Suprapubic skin (tissue), 4 donors: ENCODE measurements around the gene EFTUD2.

ENCODE experiments used
- EP300 ChIP-seq: sonication (generic); formaldehyde crosslinking; IDR thresholded peaks from one replicate; pipeline ENCODE4 v1.6.1; 2017; ENCODE audit warnings: antibody characterized with exemption
- POLR2A ChIP-seq, 2 donors: fragments of 450-650 bp; IDR thresholded peaks; one replicate each; pipeline ENCODE4 v1.6.1; 2017; ENCODE audit warnings: antibody characterized with exemption in 2 of 2, mild to moderate bottlenecking in 2 of 2, moderate library complexity in 2 of 2
- POLR2AphosphoS5 ChIP-seq, 3 donors: sonication (generic); formaldehyde crosslinking; IDR thresholded peaks; one replicate each; pipeline ENCODE4 v1.6.1; 2017; ENCODE audit warnings: antibody characterized with exemption in 3 of 3
- TF ChIP-seq, protein P1 (sequence below), 2 donors: fragments of 200-600 bp in 1 of 2; fragments of 450-650 bp in 1 of 2; sonication (generic) in 1 of 2; IDR thresholded peaks; one replicate each; pipeline ENCODE4 v1.5.1; 2016 to 2019; ENCODE audit warnings: antibody characterized with exemption in 2 of 2, mild to moderate bottlenecking in 1 of 2, moderate library complexity in 1 of 2

DNA sequence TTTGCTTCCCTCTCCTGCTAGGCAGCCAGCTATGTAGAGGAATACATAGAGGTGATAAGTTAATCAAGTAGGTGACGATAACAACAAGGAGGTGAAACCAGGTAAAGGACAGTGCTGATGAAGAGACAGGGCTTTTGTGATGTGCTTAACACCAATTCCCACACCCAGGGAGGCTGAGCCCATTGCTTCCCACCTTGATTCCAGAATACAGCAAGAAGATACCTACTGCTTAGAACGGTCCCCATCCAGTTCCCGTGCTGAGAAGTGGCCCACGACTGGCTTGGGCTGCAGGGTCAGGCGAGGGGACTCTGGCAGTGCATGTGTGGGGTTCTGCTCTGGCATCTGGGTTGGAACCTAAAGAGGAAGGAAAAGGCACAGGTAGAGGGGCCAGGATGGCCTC, 32.1 kb upstream of the EFTUD2 start:
- TF ChIP-seq POLR2A (IDR thresholded peaks at IDR 0.05) (no peak), POLR2AphosphoS5 (IDR thresholded peaks at IDR 0.05) (no peak), EP300 (no peak)
- TF ChIP-seq, protein P1, sequence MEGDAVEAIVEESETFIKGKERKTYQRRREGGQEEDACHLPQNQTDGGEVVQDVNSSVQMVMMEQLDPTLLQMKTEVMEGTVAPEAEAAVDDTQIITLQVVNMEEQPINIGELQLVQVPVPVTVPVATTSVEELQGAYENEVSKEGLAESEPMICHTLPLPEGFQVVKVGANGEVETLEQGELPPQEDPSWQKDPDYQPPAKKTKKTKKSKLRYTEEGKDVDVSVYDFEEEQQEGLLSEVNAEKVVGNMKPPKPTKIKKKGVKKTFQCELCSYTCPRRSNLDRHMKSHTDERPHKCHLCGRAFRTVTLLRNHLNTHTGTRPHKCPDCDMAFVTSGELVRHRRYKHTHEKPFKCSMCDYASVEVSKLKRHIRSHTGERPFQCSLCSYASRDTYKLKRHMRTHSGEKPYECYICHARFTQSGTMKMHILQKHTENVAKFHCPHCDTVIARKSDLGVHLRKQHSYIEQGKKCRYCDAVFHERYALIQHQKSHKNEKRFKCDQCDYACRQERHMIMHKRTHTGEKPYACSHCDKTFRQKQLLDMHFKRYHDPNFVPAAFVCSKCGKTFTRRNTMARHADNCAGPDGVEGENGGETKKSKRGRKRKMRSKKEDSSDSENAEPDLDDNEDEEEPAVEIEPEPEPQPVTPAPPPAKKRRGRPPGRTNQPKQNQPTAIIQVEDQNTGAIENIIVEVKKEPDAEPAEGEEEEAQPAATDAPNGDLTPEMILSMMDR (IDR thresholded peaks at IDR 0.05): no peak
